HepG2 (cell line): ENCODE measurements around the gene PFDN1. TPM values are rescaled to one million over a fixed set of nuclear protein-coding genes. Genes with fewer than 3 reads are reported as not detected.
A peak's percentile ranks its signal among the peaks of the same experiment; 100 is the strongest.

ENCODE experiments used
- ATAC-seq: fragments of 200-7000 bp; cut with Tn5 transposase; 3 replicates; pipeline ENCODE4 v1.9.1; 2020; ENCODE audit warnings: mild to moderate bottlenecking, moderate library complexity
- BruUV-seq: library from RNA; stranded (reverse); fragments of 400-500 nt; replicated peaks from 2 replicates; lab custom pipeline; 2021; lab: Mats Ljungman, UMichigan
- CTCF ChIA-PET: fragments of 300-600 bp; formaldehyde crosslinking; extraction: SDS; loops from one replicate; lab custom pipeline; 2021; ENCODE audit warnings: low total read pairs, inconsistent platforms, low intra/inter-chr PET ratio; lab: Yijun Ruan, JAX
- POLR2A ChIA-PET: fragments of 350-600 bp; sonication (Branson Sonifier 250); formaldehyde crosslinking; loops from one replicate; lab custom pipeline; 2020; ENCODE audit warnings: antibody characterized with exemption, inconsistent platforms; lab: Yijun Ruan, JAX
- DNase-seq: peaks from one replicate; pipeline ENCODE4 v3.0.0-alpha.2; 2015; ENCODE audit warnings: low spot score
- FAIRE-seq: peaks from 3 replicates; lab custom pipeline; 2011; peaks lifted over from hg19 to GRCh38; lab: Jason Lieb, UNC
- H2AFZ ChIP-seq: one replicate; pipeline ENCODE4 v1.6.1; 2011; ENCODE audit warnings: low read length, inconsistent platforms
- H3K27ac ChIP-seq: fragments of 300-600 bp; 3 replicates; pipeline ENCODE4 v1.8.0; 2011; ENCODE audit warnings: mixed run types, mild to moderate bottlenecking, mixed read lengths, low read length, inconsistent platforms; ENCODE audit not compliant: insufficient read depth; ENCODE audit errors: extremely low read length
- H3K27me3 ChIP-seq, 2 experiments: fragments of 200-600 bp in 1 of 2; 2 replicates in 1 of 2; 3 replicates in 1 of 2; pipeline versions ENCODE4 v1.6.0 to v1.8.0; 2011; ENCODE audit warnings: low read length in 2 of 2, mild to moderate bottlenecking in 2 of 2, moderate library complexity in 2 of 2, inconsistent platforms in 1 of 2; ENCODE audit not compliant: insufficient read depth in 2 of 2, control insufficient read depth in 1 of 2
- H3K36me3 ChIP-seq, 2 experiments: fragments of 200-600 bp in 1 of 2; replicated peaks in 1 of 2; 2 replicates in 1 of 2; 3 replicates in 1 of 2; pipeline versions ENCODE4 v1.5.1 to v1.8.0; 2011; ENCODE audit warnings: low read length in 2 of 2, inconsistent platforms in 1 of 2; ENCODE audit not compliant: insufficient read depth in 2 of 2, control insufficient read depth in 1 of 2
- H3K4me1 ChIP-seq: 2 replicates; pipeline ENCODE4 v1.5.1; 2012; ENCODE audit warnings: low read length, inconsistent platforms; ENCODE audit not compliant: insufficient read depth
- H3K4me2 ChIP-seq: 2 replicates; pipeline ENCODE4 v1.6.0; 2011; ENCODE audit warnings: low read depth, low read length, inconsistent platforms
- H3K4me3 ChIP-seq, 3 experiments: fragments of 200-600 bp in 1 of 3; sonication (generic), shearing (Covaris generic) in 1 of 3; replicated peaks in 1 of 3; 2 replicates each; pipeline ENCODE4 v1.5.1; 2011 to 2016; ENCODE audit warnings: low read length in 3 of 3, inconsistent platforms in 2 of 3, low read depth in 2 of 3, mild to moderate bottlenecking in 2 of 3, control low read depth in 1 of 3, mixed read lengths in 1 of 3; ENCODE audit not compliant: insufficient read depth in 1 of 3
- H3K79me2 ChIP-seq: one replicate; pipeline ENCODE4 v1.6.1; 2011; ENCODE audit warnings: low read length, inconsistent platforms; ENCODE audit not compliant: insufficient read depth
- H3K9ac ChIP-seq: 2 replicates; pipeline ENCODE4 v1.6.0; 2011; ENCODE audit warnings: mild to moderate bottlenecking, low read depth, low read length, inconsistent platforms; ENCODE audit not compliant: insufficient read depth
- H3K9me3 ChIP-seq: 2 replicates; pipeline ENCODE4 v1.5.1; 2012; ENCODE audit warnings: mild to moderate bottlenecking, low read length
- H4K20me1 ChIP-seq: 2 replicates; pipeline ENCODE4 v1.6.0; 2011; ENCODE audit warnings: inconsistent platforms, mild to moderate bottlenecking, low read length, moderate library complexity; ENCODE audit not compliant: insufficient read depth
- CEBPG ChIP-seq: IDR thresholded peaks from 2 replicates; pipeline ENCODE4 v1.6.1; 2016
- DDIT3 ChIP-seq: sonication (generic); formaldehyde crosslinking; IDR thresholded peaks from 2 replicates; pipeline ENCODE4 v1.4.0; 2020; ENCODE audit warnings: mild to moderate bottlenecking, missing genetic modification reagents
- DNMT3B ChIP-seq: conservative IDR thresholded peaks from 2 replicates; pipeline ENCODE4 v1.6.1; 2016; ENCODE audit warnings: missing biosample characterization, control low read depth
- EHMT2 ChIP-seq: fragments of 200-600 bp; sonication (generic); IDR thresholded peaks from 2 replicates; pipeline ENCODE4 v1.7.0; 2017; ENCODE audit warnings: antibody characterized with exemption, low read depth, low read length, borderline replicate concordance
- ETV5 ChIP-seq: IDR thresholded peaks from 2 replicates; pipeline ENCODE4 v1.6.1; 2018; ENCODE audit warnings: missing biosample characterization, missing genetic modification reagents, inconsistent platforms, borderline replicate concordance
- ETV6 ChIP-seq: sonication (generic); formaldehyde crosslinking; conservative IDR thresholded peaks from 2 replicates; pipeline ENCODE4 v1.4.0; 2020; ENCODE audit warnings: missing genetic modification reagents
- GTF2F1 ChIP-seq: fragments of 150-350 bp; IDR thresholded peaks from 2 replicates; pipeline ENCODE4 v1.6.1; 2014; ENCODE audit warnings: low read length
- HHEX ChIP-seq: IDR thresholded peaks from 2 replicates; pipeline ENCODE4 v1.6.1; 2016; ENCODE audit warnings: control low read depth
- JARID2 ChIP-seq: sonication (generic); formaldehyde crosslinking; IDR thresholded peaks from 2 replicates; pipeline ENCODE4 v1.8.1; 2023; ENCODE audit warnings: missing genetic modification reagents, inconsistent platforms; ENCODE audit not compliant: insufficient replicate concordance
- LCORL ChIP-seq, 2 experiments: fragments of 450-650 bp in 1 of 2; sonication (generic) in 1 of 2; formaldehyde crosslinking in 1 of 2; IDR thresholded peaks; 2 replicates each; pipeline versions ENCODE4 v1.5.0 to v1.6.1; 2017 to 2020; ENCODE audit warnings: antibody characterized with exemption in 1 of 2, missing genetic modification reagents in 1 of 2
- NFIC ChIP-seq: IDR thresholded peaks from 2 replicates; pipeline ENCODE4 v1.6.1; 2012; ENCODE audit warnings: mild to moderate bottlenecking, low read length, inconsistent platforms
- NFYC ChIP-seq: IDR thresholded peaks from 2 replicates; pipeline ENCODE4 v1.6.1; 2016; ENCODE audit warnings: missing genetic modification reagents, missing compliant biosample characterization
- PHF20 ChIP-seq: sonication (generic); formaldehyde crosslinking; IDR thresholded peaks from 2 replicates; pipeline ENCODE4 v1.5.0; 2020; ENCODE audit warnings: mild to moderate bottlenecking, missing genetic modification reagents
- SIN3B ChIP-seq: fragments of 150-350 bp; IDR thresholded peaks from 2 replicates; pipeline ENCODE4 v1.6.1; 2014; ENCODE audit warnings: low read length
- STAT5B ChIP-seq: sonication (generic); formaldehyde crosslinking; IDR thresholded peaks from 2 replicates; pipeline ENCODE4 v1.4.0; 2020; ENCODE audit warnings: missing genetic modification reagents
- ZNF276 ChIP-seq: sonication (generic); formaldehyde crosslinking; IDR thresholded peaks from 2 replicates; pipeline ENCODE4 v1.4.0; 2020; ENCODE audit warnings: mild to moderate bottlenecking, low read depth, missing genetic modification reagents
- ZNF354B ChIP-seq: sonication (generic); formaldehyde crosslinking; IDR thresholded peaks from 2 replicates; pipeline ENCODE4 v1.8.0; 2022; ENCODE audit warnings: mild to moderate bottlenecking, missing genetic modification reagents
- ZNF382 ChIP-seq: sonication (generic); formaldehyde crosslinking; IDR thresholded peaks from 2 replicates; pipeline ENCODE4 v1.5.0; 2020; ENCODE audit warnings: missing genetic modification reagents, mild to moderate bottlenecking, borderline replicate concordance
- ZNF678 ChIP-seq: sonication (generic); formaldehyde crosslinking; IDR thresholded peaks from 2 replicates; pipeline ENCODE4 v1.4.0; 2020; ENCODE audit warnings: mild to moderate bottlenecking, missing genetic modification reagents
- ZNF773 ChIP-seq: sonication (generic); formaldehyde crosslinking; IDR thresholded peaks from 2 replicates; pipeline ENCODE4 v1.4.0; 2020; ENCODE audit warnings: missing genetic modification reagents, borderline replicate concordance
- WGBS: methylation state at CpG from one replicate; pipeline ENCODE4 v1.1.6; 2017; ENCODE audit warnings: low lambda C conversion rate; 5-methylcytosine and 5-hydroxymethylcytosine counted together
- in situ Hi-C: cut with HindIII; loops from 2 replicates; pipeline ENCODE4 v1.10.0; 2017; ENCODE audit warnings: low pct_unique_long_range_greater_than_20kb; ENCODE audit not compliant: extremely low pct_ligation_motif_present
- intact Hi-C: fragments of 100-400 bp; cut with micrococcal nuclease; formaldehyde crosslinking; loops from one replicate; pipeline ENCODE4 v1.10.0; 2022; ENCODE audit not compliant: unreplicated experiment
- polyA plus RNA-seq, 8 experiments: library from polyadenylated mRNA; depleted of rRNA in 3 of 8; stranded (reverse) in 7 of 8; unstranded in 1 of 8; fragments of >200 nt; fragmentation: Illumina TruSeq in 4 of 8; extraction: Trizol in 4 of 8; gene quantifications; 2 replicates each; pipeline versions ENCODE4 v1.2.1 to v1.2.3, GENCODE V29; 2011 to 2016; ENCODE audit warnings: low read depth in 4 of 8, missing spikeins in 1 of 8, mixed read lengths in 1 of 8; ENCODE audit not compliant: insufficient read depth in 1 of 8
- total RNA-seq, 5 experiments: library from RNA; depleted of rRNA; stranded (reverse); fragments of >200 nt; fragmentation: Illumina TruSeq; extraction: Trizol; gene quantifications; 2 replicates each; pipeline ENCODE4 v1.2.3, GENCODE V29; 2016; ENCODE audit warnings: low read depth in 1 of 5
- TF ChIP-seq, protein P1 (sequence below): sonication (generic); formaldehyde crosslinking; IDR thresholded peaks from 2 replicates; pipeline ENCODE4 v1.9.0; 2021; ENCODE audit warnings: missing genetic modification reagents, borderline replicate concordance

Gene PFDN1
- total and polyA plus RNA-seq, 2 of the 13 experiments (the other 11 are each of a cell fraction or from before 2014, with no cell fraction given), result 67.2 to 70.8 TPM

GRCh38 chr5:140295414-140295813, 7.5 kb downstream of the PFDN1 start:
- H3K4me3 ChIP-seq, result no peak overlapping the region
- in situ Hi-C loops (no loop called here), intact Hi-C loops (no loop called here)
- H3K4me1 ChIP-seq, result peaks cover 94% of the 10 kb centered on the region
- 100% methylated on average over 1 of the region's 1 CpG for WGBS
- peak overlapping the region; percentile 87 for H3K27ac ChIP-seq
- H3K79me2 ChIP-seq, result peaks cover 92% of the 10 kb centered on the region
- TF ChIP-seq LCORL (IDR thresholded peaks at IDR 0.05), result peak; percentile 96
- no peak for TF ChIP-seq LCORL (CRISPR knock-in tag; IDR thresholded peaks at IDR 0.05)
- TF ChIP-seq ZNF354B (CRISPR knock-in tag), result no peak
- 0 out of 2 replicates have a peak, but pooled peaks have one; percentile 30 for TF ChIP-seq NFIC
- TF ChIP-seq DDIT3 (CRISPR knock-in tag), result no peak
- no peak for TF ChIP-seq ETV6 (CRISPR knock-in tag)
- no peak for TF ChIP-seq ZNF678 (CRISPR knock-in tag)
- 0 out of 2 replicates have a peak, but pooled peaks have one; percentile 41 for TF ChIP-seq GTF2F1
- no peak for TF ChIP-seq STAT5B (CRISPR knock-in tag)
- no peak for TF ChIP-seq JARID2
- no peak for TF ChIP-seq NFYC (CRISPR knock-in tag)
- TF ChIP-seq DNMT3B (CRISPR knock-in tag), result no peak
- TF ChIP-seq SIN3B, result no peak
- TF ChIP-seq PHF20 (CRISPR knock-in tag), result no peak
- no peak for TF ChIP-seq EHMT2
- TF ChIP-seq, protein P1, sequence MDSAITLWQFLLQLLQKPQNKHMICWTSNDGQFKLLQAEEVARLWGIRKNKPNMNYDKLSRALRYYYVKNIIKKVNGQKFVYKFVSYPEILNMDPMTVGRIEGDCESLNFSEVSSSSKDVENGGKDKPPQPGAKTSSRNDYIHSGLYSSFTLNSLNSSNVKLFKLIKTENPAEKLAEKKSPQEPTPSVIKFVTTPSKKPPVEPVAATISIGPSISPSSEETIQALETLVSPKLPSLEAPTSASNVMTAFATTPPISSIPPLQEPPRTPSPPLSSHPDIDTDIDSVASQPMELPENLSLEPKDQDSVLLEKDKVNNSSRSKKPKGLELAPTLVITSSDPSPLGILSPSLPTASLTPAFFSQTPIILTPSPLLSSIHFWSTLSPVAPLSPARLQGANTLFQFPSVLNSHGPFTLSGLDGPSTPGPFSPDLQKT (CRISPR knock-in tag), result no peak
- TF ChIP-seq ZNF276 (CRISPR knock-in tag), result no peak
- no peak for TF ChIP-seq ZNF382 (CRISPR knock-in tag)
- TF ChIP-seq ZNF773 (CRISPR knock-in tag), result no peak
- TF ChIP-seq ETV5 (CRISPR knock-in tag), result no peak
- no peak for TF ChIP-seq CEBPG (CRISPR knock-in tag)
- TF ChIP-seq HHEX (CRISPR knock-in tag), result no peak
- H3K9me3 ChIP-seq, result no peaks in the 10 kb centered on the region
- peaks cover 3 to 8% of the 10 kb centered on the region in 2 experiments; a peak in 2 of 5 replicates for H3K36me3 ChIP-seq
- H3K27me3 ChIP-seq, result no peaks in the 10 kb centered on the region; a peak in 1 of 5 replicates
- POLR2A ChIA-PET, result interaction anchor here (1.5 kb wide), 1 partner anchor 51 kb away, joined by 4 read pairs; the partner anchor contains the start of gene HBEGF
- no TSS peak for BruUV-seq
- ATAC-seq (no peak), FAIRE-seq (no peak), DNase-seq (peak; percentile 67)
- H3K9ac ChIP-seq, result no peak overlapping the region; the same call in 1 of the 2 replicates
- no peak overlapping the region for H2AFZ ChIP-seq
- peaks cover 2% of the 10 kb centered on the region; the same call in 1 of the 2 replicates for H4K20me1 ChIP-seq
- peak overlapping the region; percentile 34 for H3K4me2 ChIP-seq
- CTCF ChIA-PET, result no interaction called here
